ENCODE measurements around the gene SFXN2.
A peak's percentile ranks its signal among the peaks of the same experiment; 100 is the strongest.
"Not testable (repeated sequence)": the region's sequence is repeated elsewhere in the genome, so short reads cannot be mapped to it uniquely, and the experiment has no call there.

SFXN2 gene

DNA sequence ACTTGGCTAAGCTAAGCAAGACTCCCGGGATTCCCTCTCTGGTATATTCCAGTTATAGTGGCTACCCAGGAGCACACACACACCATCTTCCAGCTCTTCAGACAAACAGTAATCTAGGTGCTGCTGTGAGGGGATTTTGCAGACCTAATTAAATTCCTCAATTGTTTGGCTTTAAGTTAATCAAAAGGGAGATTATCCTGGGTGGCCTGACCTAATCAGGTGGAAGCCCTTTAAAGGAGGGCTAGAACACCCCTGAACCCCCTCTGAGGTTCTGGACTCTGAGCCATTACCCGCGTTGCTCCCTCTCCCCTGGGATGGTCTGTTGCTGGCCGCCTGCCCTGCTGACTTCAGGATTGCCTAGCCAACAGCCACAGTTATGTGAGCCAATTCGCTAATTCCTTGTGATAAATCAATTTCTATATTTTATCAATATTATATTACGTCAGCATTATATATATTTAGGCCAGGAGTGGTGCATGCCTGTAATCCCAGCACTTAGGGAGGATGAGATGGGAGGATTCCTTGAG is 6.4 kb downstream of the SFXN2 start:
- DNase-seq (ENCODE audit: low spot score), result no peak

DNA sequence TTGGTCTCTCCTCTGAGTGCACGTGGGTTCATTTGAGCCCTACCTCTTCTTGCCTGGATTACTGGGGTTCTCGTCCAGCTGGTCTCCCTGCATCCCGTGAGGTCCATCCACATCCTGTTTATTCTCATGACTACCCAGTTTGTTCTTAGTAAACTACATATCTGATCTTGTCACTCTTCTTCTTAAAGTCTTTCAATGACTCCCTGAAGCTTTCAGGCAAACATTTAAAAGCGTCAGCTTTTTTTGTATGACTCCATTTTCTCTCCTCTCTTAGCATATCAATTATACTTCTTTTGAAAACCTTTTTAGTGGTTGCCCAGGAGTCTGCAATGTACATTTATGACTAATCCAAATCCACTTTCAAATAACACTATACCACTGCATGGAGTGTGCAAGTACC is 7.5 kb downstream of the SFXN2 start:
- no peak for DNase-seq (ENCODE audit: low spot score)

DNA sequence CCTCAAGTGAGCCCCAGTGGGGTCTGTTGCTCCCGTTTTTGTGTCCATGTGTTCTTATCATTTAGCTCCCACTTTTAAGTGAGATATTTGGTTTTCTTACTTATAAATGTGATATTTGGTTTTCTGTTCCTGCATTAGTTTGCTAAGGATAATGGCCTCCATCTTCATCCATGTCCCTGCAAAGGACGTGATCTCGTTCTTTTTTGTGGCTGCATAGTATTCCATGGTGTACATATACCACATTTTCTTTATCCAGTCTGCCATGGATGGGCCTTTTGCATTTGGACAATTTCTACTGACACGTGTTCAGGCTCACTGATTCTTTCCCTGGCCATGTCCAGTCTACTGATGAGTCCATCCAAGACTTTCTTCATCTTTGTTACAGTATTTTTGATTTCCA is 9.6 kb downstream of the SFXN2 start:
- no peak for DNase-seq (ENCODE audit: low spot score)

DNA sequence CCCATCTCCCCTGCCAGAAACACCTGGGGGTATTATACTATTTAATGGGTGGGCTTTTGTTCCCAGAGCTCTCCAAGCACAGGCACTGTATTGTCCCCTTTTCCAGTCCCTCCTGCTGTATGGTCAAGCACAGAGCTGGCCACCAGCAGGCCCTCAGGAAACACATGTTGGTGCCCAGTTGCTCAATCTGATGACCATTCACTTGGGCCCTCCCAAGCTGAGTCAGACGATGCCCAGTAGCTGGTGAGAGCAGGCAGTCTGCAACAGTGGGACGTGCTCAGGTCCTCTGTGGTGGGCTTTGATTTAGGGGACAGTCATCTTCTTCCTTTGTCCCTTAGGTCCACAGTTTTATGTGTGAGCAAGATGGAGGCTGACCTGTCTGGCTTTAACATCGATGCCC is 11.8 kb downstream of the SFXN2 start:
- DNase-seq (ENCODE audit: low spot score), result no peak

DNA sequence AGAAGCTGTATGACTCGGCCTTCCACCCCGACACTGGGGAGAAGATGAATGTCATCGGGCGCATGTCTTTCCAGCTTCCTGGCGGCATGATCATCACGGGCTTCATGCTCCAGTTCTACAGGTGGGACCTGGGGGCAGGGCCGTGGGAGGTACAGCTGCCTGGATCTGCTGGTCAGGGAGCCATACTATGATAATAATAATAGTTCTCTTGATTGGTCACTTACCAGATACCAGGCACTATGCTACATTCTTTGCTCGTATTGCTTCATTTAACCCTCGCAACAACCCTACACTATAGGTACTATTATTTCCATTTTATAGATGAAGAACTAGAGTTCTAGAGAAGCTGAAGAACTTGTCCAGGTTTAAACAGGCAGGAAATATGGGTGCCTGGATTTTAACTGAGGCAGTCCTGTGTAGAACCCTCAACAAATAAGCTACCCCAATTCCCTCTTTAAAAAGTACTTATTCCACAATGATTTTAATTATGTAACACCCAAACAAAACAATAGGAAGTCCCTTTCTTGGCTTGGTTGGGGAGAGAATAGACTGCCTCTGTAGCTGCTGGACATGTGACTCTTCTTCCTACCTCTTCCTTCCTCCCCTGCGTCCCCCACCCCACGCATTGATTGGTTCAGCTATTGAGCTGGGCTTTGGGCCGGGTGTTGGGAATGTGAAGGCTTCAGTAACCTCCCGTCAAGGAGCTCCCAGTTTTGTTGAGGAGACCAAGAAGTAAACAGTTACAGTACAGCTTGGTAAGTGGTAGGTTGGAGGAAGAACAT is 12.8 kb downstream of the SFXN2 start:
- no peak for DNase-seq (ENCODE audit: low spot score)

DNA sequence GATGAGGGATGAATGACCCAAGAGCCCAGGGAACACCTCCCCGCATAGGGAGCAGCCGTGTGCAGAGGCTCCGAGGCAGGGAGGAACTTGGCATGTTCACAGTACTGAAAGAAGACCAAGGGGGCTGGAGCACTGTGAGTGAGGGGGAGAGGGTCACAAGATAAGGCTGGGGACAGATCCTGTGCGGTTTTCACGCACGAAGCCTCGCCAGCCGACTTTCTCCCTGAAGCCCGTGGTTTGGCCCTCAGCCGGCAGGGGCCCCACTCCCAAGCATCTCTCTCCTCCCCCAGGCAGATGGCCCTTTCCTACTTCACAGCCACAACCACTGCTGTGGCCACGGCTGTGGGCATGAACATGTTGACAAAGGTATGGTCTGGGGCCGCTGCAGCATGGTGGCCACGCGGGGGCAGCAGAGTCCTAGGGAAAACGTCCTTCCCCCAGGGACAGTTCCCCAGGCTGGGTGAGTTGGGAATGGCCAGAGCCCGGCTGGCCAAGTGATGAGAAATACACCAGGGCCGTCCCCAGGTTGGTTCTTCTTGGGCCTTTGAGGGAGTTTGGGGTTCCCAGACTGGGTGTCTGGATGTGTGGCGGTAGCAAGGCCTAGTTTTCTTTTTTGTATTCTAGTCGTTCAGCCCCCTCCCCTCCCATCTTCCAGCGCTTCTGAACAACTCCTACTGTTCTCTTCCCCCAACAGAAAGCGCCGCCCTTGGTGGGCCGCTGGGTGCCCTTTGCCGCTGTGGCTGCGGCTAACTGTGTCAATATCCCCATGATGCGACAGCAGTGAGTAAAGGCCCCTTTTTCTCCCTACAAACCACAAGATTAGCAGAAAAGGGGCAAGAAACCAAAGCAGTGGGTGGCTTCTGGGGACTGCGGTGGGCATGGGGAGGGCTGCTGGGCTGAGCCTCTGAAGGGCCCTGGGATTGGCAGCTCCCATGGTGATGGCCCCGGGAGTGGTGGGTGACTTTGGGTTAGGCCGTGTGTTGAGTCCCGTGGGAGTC is 14.9 kb downstream of the SFXN2 start:
- peak; percentile 76 for DNase-seq (ENCODE audit: low spot score)

DNA sequence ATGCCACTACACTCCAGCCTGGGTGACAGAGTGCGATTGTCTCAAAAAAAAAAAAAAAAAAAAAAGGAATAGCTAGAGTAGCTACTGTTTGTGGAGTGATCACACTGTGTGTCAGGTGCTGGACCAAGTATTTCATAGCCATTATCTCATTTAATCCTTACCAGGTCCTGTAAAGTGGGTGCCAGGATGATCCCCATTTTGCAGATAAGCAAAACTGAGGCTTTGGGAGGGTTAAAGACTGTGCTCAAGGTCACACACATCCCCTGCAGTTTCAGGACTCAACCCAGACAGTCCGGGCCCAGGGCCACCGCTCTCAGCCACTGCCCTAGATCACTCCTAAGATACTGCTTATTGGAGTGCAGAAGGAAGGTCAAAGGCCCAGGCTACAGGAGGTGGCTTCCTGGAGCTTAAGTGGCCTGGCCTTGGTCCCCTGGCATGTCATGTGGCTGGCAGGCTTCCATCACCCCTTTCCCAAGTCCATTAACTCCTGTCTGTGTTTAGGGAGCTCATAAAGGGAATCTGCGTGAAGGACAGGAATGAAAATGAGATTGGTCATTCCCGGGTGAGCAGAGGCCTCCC is 16.9 kb downstream of the SFXN2 start:
- no peak for DNase-seq (ENCODE audit: low spot score)

DNA sequence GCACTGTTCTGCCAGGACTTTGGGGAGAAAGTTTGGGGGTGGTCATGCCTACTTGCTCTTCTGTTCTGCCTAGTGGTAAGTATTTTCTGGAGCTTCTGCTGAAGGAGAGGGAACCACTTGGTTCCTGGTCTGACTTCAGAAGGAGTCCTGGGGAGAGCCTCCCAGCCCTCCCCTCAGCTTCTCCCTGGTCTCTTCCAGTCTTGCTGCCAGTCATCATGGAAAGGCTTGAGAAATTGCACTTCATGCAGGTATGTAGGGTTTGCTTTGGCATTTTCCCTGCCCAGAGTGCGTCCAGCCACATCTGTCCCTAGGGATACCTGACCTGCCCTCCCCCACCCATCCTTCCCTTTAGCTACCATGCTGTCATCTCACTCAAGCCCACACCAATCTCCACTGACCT is 18.2 kb downstream of the SFXN2 start:
- DNase-seq (ENCODE audit: low spot score), result no peak

DNA sequence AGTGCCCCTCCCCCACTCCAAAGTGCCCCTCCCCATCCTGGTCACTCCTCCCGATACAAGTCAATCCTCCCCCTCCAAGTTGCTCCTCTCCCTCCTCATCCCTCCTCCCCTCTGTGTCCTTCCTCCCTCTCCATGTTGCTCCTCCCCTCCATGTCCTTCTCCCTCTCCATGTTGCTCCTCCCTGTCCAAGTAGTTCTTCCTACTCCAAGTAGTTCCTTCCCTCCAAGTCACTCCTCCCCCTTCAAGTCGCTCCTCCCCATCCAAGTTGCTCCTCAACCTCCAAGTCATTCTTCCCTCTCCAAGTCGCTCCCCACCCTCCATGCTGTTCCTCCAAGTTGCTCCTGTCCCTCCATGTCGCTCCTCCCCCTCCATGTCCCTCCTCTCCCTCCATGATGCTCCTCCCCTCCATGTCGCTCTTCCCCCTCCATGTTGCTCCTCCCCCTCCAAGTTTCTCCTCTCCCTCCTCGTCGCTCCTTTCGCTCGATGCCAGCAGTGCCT is 20.7 kb downstream of the SFXN2 start:
- DNase-seq (ENCODE audit: low spot score), result no peak

DNA sequence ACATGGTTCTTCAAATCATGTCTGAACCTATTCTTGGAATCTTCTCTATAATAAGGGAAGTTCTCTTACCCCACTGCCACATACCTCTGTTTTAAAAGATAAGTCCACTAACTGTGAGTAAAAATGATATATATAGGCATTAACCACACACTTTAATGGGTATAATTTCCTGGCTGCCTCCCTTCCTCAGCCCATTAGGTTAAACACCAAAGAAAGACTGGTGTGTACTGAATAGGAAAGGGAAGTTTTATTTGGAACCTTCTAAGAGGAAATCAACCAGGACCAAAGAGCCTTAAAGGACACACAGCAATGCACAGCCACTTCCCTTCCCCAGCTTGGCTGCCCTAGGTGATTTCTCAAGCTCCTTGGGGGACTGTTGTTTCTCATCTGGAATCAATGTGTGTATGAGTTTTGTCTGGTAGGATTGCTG is 24.3 kb downstream of the SFXN2 start:
- no peak for DNase-seq (ENCODE audit: low spot score)

DNA sequence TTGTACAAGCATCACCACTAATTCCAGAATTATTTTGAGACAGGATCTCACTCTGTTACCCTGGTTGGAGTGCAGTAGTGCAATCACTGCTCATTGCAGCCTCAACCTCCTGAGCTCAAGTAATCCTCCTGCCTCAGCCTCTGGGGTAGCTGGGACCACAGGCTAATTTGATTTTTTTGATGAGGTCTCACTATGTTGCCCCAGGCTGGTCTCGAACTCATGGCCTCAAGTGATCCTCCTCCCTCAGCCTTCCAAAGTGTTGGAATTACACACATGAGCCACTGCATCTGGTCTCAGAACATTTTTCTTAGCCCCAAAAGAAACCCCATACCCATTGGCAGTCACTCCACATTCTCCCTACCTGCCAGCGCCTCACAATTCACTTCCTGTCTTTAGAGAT is 25.8 kb downstream of the SFXN2 start:
- no peak for DNase-seq (ENCODE audit: low spot score)

DNA sequence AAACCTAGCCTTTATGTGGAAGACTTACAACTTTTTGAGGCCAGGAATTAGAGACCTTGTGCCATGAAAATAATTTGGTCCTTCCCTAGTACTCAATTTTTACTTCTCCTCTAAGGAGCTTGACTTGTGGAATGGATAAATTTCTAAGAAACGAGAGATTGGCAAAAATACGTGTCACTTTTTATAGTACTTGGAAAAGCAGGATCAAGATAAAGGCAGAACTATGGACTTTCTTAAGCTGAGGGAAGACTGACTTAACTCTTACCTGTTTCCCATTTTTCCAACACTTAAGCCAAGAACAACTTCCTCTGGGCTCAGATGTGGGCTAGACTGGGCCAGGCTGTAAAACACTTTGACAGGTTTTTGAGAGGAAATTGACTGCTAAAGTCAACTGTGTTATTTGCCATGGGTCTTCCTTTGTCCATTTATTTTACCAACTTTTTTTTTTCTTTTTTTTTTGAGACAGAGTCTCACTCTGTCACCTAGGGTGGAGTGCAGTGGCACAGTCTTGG is 27.3 kb downstream of the SFXN2 start:
- DNase-seq (ENCODE audit: low spot score), result no peak

DNA sequence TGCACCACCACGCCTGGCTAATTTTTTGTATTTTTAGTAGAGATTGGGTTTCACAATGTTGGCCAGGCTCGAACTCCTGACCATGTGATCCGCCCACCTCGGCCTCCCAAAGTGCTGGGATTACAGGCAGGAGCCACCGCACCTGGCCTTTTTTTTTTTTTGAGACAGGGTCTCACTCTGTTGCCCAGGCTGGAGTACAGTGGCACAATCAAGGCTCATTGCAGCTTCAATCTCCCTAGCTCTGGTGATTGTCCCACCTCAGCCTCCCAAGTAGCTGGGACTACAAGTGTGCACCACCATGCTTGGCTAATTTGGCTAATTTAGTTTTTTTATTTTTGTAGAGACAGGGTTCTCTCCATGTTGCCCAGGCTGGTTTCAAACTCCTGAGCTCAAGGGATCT is 27.9 kb downstream of the SFXN2 start:
- not testable (repeated sequence) for DNase-seq (ENCODE audit: low spot score)

DNA sequence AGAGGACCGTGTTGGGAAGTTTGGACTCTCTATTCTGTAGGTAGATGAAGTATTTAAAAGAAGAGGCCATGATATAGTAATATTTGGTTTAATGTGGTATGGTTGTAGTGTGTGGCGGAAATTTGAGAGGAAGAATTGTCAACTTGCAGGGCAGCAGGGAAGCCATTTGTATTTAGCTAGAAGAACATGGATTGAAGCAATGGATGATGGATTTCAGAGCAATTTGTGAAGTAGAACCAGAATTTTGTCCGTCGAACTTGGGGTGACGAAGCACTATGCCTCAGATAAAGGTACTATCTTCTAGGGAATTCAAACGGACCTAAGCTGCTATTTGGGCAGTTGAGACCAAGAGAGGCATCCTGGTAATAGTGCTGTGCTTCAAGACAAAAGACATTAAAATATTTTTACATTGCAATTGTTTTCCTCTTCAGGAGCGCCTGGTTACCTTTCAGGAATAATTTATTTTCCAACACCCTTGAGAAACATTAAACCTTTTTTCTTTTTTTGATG is 28.7 kb downstream of the SFXN2 start:
- no peak for DNase-seq (ENCODE audit: low spot score)

DNA sequence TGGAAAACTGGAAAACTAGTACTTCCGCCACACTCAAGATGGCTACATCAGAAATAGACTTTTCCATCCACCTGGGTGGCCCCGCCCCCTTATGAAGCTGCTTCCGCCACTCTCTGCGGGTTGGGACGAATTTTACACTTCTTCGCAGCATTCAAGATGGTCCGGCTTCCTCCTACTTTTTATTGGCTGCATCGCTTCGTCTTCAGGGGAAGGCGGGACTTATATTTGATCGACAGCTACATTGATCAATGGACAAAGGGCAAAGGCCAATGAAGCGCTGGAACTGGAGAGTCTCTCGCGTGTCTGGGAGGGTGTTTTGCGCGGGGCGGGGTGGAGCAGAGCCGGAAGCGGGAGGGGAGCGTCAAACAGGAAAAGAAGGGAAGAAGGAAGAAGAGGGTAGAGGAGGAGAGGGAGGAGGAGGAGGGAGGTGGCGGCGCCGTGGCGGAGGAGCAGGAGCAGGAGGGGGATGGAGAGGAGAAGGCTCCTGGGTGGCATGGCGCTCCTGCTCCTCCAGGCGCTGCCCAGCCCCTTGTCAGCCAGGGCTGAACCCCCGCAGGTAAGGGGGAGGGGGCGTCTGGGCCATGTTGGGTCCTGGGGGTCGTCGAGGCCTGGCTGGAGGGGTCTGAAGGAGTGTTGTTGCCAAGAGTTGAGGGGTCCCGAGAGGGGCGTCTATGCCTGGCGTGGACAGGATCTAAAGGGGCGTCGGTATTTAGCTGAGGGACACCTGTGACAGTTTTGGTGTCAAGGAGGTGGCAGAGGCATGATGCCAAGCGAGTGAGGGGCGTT is 29.3 kb downstream of the SFXN2 start, which contains the start of gene WBP1L:
WBP1L (plus strand) TSS at position 361 of the 786 bp plus-strand sequence; CDS start at position 467, 106 bp downstream.
- peak; percentile 88 for DNase-seq (ENCODE audit: low spot score)

DNA sequence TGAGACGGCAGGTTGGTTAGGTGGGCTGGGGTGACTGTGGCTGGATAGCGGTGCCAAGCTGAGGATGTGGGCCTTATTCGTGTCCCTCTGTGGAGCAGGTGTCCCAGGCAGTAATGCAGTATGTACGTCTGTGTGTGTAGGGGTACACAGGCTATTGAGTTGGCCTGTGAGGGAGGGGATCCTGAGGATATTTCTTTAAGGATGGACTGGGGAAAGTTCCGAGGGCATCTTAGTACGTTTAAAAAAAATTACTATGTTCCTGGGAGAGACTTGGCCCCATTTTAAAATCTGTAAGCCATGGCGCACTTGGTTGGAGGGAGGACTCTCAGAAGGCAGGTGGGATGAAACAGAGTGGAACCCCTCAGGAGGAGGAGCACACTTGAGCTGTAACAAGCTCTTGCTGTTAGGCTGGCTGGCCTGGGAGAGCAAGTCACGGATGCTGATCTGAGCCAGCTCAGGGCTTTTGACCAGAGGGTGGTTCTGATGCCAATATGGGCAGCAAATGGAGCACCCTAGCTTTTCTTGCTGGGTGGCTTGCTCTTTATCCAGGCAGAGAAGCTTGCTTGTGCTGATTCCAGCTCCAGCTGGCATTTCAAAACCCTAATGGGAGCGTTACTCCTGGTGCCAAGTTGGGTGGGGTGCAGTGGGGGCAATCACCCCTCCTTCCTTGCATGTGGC is 30.1 kb downstream of the SFXN2 start:
- DNase-seq (ENCODE audit: low spot score), result no peak

DNA sequence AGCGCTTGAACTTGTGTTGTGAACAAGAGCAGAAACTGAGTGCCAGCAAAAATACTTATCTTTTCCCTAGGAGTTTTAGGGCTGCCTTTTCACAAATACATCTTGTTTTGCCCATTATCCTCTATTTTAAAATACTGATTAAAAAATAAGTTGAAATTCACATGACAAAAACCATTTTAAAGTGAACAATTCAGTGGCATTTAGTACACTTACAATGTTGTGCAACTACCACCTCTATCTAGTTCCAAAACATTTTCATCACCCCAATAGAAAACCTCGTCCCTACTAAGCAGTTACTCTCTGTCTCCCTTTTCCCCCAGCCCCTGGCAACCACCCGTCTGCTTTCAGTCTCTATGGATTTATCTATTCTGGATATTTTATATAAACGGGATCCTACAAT is 30.7 kb downstream of the SFXN2 start:
- DNase-seq (ENCODE audit: low spot score), result no peak

DNA sequence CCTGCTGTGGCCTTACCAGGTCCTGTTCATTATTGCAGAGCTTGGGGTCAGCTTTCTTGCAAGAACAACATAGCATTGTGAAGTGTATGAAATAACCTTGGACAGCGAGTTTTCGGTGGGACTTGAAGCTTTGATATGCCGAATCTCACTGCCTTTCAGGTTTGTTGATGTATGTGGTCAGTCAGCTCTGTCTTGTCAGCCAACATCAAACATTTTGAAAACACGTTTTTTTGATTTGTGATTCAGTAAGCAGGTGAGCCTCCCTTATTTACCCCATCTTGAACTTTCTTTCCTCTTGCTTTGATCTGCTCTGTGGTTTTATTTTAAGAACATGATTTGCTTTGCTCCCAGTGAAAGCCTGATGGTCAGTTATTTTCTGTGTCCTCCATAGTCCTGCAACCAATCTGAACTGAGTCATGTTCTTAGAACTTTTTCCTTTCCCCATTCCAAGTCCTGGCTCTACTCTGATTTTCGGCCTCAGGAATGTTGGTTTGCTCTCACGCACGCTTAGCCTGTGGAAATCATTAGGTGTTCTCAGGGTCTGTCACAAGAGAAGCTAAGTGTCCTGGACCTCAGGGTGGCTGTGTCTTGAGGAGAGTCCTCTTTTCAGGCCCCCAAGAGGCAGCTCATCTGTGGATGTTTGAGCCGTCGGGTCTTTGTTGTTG is 38.0 kb downstream of the SFXN2 start:
- no peak for DNase-seq (ENCODE audit: low spot score)

DNA sequence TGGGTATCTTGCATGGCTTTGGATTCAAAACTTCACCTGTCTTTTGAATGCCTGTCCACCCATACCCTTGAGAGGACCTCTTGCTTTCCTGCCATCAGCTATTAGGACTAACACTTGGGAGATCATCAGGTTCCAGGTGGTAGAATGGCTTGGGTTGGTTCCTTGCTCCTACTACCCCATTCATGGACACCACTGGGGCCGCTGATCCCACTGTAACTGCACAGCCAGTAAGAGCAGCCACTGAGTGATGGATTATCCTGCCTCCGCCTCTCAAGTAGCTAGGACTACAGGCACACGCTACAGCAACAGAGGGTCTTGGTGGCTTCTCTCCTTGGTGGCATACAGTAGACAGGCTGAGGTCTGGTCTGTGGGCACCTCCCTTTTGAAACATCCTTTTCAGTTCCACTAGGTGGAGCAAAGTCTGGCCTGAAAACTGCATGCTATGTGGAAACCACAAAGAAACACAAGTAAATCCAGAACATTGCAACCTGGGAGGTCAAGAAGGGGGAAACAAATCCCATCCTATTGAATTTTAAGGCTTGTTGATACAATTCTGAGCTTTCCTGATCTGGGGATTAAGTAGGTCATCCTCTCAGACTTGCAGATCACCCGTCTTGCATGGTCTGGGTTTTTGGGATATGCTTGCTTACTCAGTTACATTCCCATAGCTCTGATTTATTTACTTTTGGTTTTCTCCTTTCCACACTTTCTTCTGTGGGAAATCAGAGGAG is 38.7 kb downstream of the SFXN2 start:
- DNase-seq (ENCODE audit: low spot score), result peak; percentile 46
